Gastroesophageal sphincter (tissue), 4 donors: Measurements from ENCODE around the gene PEX26. TPM values are rescaled to one million over a fixed set of nuclear protein-coding genes. Genes with fewer than 3 reads are reported as not detected.

Experiments
- ATAC-seq: fragments of 150-250 bp; one replicate; pipeline ENCODE4 v1.9.1; 2016; ENCODE audit warnings: mild to moderate bottlenecking, moderate library complexity
- H3K27ac ChIP-seq, 4 donors: fragments of 200-600 bp; sonication (generic) in 3 of 4; 1 replicate in 3 of 4; 2 replicates in 1 of 4; pipeline ENCODE4 v1.5.1; 2016 to 2019
- H3K27me3 ChIP-seq: fragments of 200-600 bp; sonication (generic); one replicate; pipeline ENCODE4 v1.5.1; 2019
- H3K36me3 ChIP-seq, 2 donors: fragments of 200-600 bp; sonication (generic); one replicate each; pipeline ENCODE4 v1.5.1; 2019; ENCODE audit warnings: control low read depth in 1 of 2
- H3K4me1 ChIP-seq, 3 donors: fragments of 200-600 bp; sonication (generic); 1 replicate in 2 of 3; 2 replicates in 1 of 3; pipeline ENCODE4 v1.5.1; 2016 to 2019; ENCODE audit warnings: control low read depth in 2 of 3
- H3K4me3 ChIP-seq, 2 donors: fragments of 200-600 bp; sonication (generic); one replicate each; pipeline ENCODE4 v1.5.1; 2019; ENCODE audit warnings: mild to moderate bottlenecking in 1 of 2, moderate library complexity in 1 of 2
- H3K9me3 ChIP-seq, 3 donors: fragments of 200-600 bp; sonication (generic); one replicate each; pipeline ENCODE4 v1.5.1; 2017 to 2019; ENCODE audit warnings: control low read depth in 2 of 3
- EP300 ChIP-seq: sonication (generic); formaldehyde crosslinking; IDR thresholded peaks from one replicate; pipeline ENCODE4 v1.6.1; 2017; ENCODE audit warnings: antibody characterized with exemption, mild to moderate bottlenecking
- POLR2A ChIP-seq, 2 donors: fragments of 450-650 bp; IDR thresholded peaks; one replicate each; pipeline ENCODE4 v1.6.1; 2017; ENCODE audit warnings: antibody characterized with exemption in 2 of 2, mild to moderate bottlenecking in 2 of 2, moderate library complexity in 1 of 2
- POLR2AphosphoS5 ChIP-seq: sonication (generic); formaldehyde crosslinking; IDR thresholded peaks from one replicate; pipeline ENCODE4 v1.6.1; 2017; ENCODE audit warnings: antibody characterized with exemption
- WGBS, 2 donors: methylation state at CpG; one replicate each; pipeline ENCODE4 v1.1.5; 2018; ENCODE audit warnings: low coverage in 1 of 2; 5-methylcytosine and 5-hydroxymethylcytosine counted together
- total RNA-seq, 4 donors: library from RNA; depleted of rRNA; stranded (reverse); fragments of >200 nt; gene quantifications; one replicate each; pipeline ENCODE4 v1.1.0, GENCODE V29; 2016
- TF ChIP-seq, protein P1 (sequence below), 4 experiments: fragments of 200-600 bp in 2 of 4; fragments of 450-650 bp in 2 of 4; sonication (generic) in 1 of 4; IDR thresholded peaks; one replicate each; pipeline ENCODE4 v1.5.1; 2017 to 2019; ENCODE audit warnings: antibody characterized with exemption in 4 of 4, mild to moderate bottlenecking in 2 of 4, moderate library complexity in 2 of 4

The PEX26 gene
- total RNA-seq, 4 donors from 2014 or later = 19.5 to 34.9 (median 27.4) TPM

GRCh38 chr22:18112440-18112839 lies 34.6 kb downstream of the PEX26 start:
- TF ChIP-seq EP300 = no peak
- TF ChIP-seq, protein P1, sequence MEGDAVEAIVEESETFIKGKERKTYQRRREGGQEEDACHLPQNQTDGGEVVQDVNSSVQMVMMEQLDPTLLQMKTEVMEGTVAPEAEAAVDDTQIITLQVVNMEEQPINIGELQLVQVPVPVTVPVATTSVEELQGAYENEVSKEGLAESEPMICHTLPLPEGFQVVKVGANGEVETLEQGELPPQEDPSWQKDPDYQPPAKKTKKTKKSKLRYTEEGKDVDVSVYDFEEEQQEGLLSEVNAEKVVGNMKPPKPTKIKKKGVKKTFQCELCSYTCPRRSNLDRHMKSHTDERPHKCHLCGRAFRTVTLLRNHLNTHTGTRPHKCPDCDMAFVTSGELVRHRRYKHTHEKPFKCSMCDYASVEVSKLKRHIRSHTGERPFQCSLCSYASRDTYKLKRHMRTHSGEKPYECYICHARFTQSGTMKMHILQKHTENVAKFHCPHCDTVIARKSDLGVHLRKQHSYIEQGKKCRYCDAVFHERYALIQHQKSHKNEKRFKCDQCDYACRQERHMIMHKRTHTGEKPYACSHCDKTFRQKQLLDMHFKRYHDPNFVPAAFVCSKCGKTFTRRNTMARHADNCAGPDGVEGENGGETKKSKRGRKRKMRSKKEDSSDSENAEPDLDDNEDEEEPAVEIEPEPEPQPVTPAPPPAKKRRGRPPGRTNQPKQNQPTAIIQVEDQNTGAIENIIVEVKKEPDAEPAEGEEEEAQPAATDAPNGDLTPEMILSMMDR (IDR thresholded peaks at IDR 0.05) = no peak
- TF ChIP-seq POLR2AphosphoS5 = no peak
- TF ChIP-seq POLR2A (IDR thresholded peaks at IDR 0.05) = no peak
- Histone ChIP-seq H3K27ac (no peak overlapping the region), H3K36me3 (no peaks in the 10 kb centered on the region), H3K9me3 (no peaks in the 10 kb centered on the region), H3K4me3 (no peak overlapping the region), H3K27me3 (peaks cover 13% of the 10 kb centered on the region), H3K4me1 (peaks cover 0 to 23% (median 19%) of the 10 kb centered on the region in 3 donors)
- no peak for ATAC-seq
- WGBS, 2 donors = 54 to 83% methylated on average over 6 of the region's 6 CpGs

DNA sequence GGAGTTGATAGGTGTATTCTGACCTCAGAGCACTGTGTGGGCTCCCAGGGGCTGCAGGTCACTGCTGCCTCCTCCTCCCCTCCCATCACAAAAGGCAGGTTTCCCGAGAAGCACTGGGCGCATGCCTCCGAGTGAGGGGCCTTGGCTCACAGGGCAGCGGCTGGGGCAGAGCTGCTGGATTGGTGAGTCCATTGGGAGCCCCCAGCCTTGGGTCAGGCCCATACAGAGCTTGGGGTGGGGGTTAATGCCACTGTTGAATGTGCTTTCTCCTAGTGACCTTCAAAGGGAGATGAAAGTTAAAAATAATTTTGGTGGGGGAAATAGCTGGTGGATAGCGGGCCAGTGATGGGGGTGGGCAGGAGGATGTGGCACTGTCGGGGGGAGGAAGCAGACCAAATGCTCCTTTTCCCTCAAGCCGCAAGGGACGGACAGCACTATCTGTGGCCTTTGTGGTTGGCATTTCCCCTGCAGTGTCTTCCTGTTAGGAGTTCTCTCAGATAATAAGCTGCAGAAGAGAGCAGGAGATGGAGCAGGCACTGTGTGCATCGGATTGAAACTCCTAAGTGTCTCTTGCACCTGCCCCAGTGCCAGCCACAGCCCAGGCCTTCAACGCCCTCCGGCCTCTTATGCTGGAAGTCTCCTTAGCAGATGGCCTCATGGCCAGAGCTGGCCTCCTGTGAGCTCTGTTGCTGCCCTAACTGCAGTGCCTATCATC lies 36.0 kb downstream of the PEX26 start:
- WGBS, 2 donors = 62 to 95% methylated on average over 3 to 5 of the region's 11 CpGs
- no peaks in the 10 kb centered on the region for H3K9me3 ChIP-seq
- TF ChIP-seq POLR2A (IDR thresholded peaks at IDR 0.05) = no peak
- TF ChIP-seq, protein P1 (IDR thresholded peaks at IDR 0.05) = no peak
- no peak for TF ChIP-seq POLR2AphosphoS5
- no peak for TF ChIP-seq EP300
- H3K4me1 ChIP-seq = peaks cover 0 to 23% (median 19%) of the 10 kb centered on the region in 3 donors
- H3K4me3 ChIP-seq = no peak overlapping the region
- ATAC-seq = no peak
- H3K27ac ChIP-seq = no peak overlapping the region
- peaks cover 13% of the 10 kb centered on the region for H3K27me3 ChIP-seq
- H3K36me3 ChIP-seq = no peaks in the 10 kb centered on the region

- Histone ChIP-seq H3K27ac (no peak overlapping the region), H3K4me1 (peaks cover 0 to 28% (median 19%) of the 10 kb centered on the region in 3 donors), H3K27me3 (peaks cover 13% of the 10 kb centered on the region), H3K4me3 (no peak overlapping the region), H3K9me3 (no peaks in the 10 kb centered on the region), H3K36me3 (no peaks in the 10 kb centered on the region)
- TF ChIP-seq POLR2A (IDR thresholded peaks at IDR 0.05) (no peak), EP300 (no peak), POLR2AphosphoS5 (no peak)
- TF ChIP-seq, protein P1 (IDR thresholded peaks at IDR 0.05) = no peak
- no peak for ATAC-seq
- WGBS, 2 donors = 50 to 52% methylated on average over 2 to 3 of the region's 4 CpGs
Observed at GRCh38 chr22:18114495-18114894, 36.7 kb downstream of the PEX26 start.

- Histone ChIP-seq H3K27ac (no peak overlapping the region), H3K4me1 (peaks cover 0 to 29% (median 16%) of the 10 kb centered on the region in 3 donors), H3K4me3 (no peak overlapping the region), H3K27me3 (peaks cover 11% of the 10 kb centered on the region), H3K9me3 (no peaks in the 10 kb centered on the region), H3K36me3 (no peaks in the 10 kb centered on the region)
- WGBS, 2 donors = 89 to 94% methylated on average over 5 to 14 of the region's 15 CpGs
- ATAC-seq = no peak
- TF ChIP-seq POLR2A (IDR thresholded peaks at IDR 0.05) (no peak), POLR2AphosphoS5 (no peak), EP300 (no peak)
- TF ChIP-seq, protein P1 (IDR thresholded peaks at IDR 0.05) = no peak
Observed at GRCh38 chr22:18114976-18115652, 37.3 kb downstream of the PEX26 start.
